ENCODE data around the gene ADCYAP1. TPM values are rescaled to one million over a fixed set of nuclear protein-coding genes. Genes with fewer than 3 reads are reported as not detected.

The ADCYAP1 gene
- total RNA-seq, 1 experiment from 2014 or later: not detected

GRCh38 chr18:887716-888115 is 17.0 kb upstream of the ADCYAP1 start:
- TF ChIP-seq CTCF (conservative IDR thresholded peaks at IDR 0.05): no peak

More at GRCh38 chr18:887716-888115, 17.0 kb upstream of the ADCYAP1 start:
- H3K56ac ChIP-seq (ENCODE audit: insufficient read length, low read depth, low read length): no peak overlapping the region
- no peaks in the 10 kb centered on the region for H3K4me1 ChIP-seq (ENCODE audit: insufficient read depth, low read length)
- no peak overlapping the region for H3K4ac ChIP-seq (ENCODE audit: low read depth, low read length)
- no peak overlapping the region for H3K18ac ChIP-seq (ENCODE audit: insufficient read length, low read depth, low read length)
- H3K27me3 ChIP-seq (ENCODE audit: insufficient read depth, low read length): no peaks in the 10 kb centered on the region
- no peak overlapping the region for H2BK12ac ChIP-seq (ENCODE audit: insufficient read length, low read depth, low read length)
- H4K8ac ChIP-seq (replicated peaks; ENCODE audit: insufficient read length, low read depth, low read length): no peak overlapping the region
- H3K14ac ChIP-seq (ENCODE audit: insufficient read depth, low read length): no peak overlapping the region
- H2AK5ac ChIP-seq (ENCODE audit: insufficient read length, low read length): no peak overlapping the region
- H2BK15ac ChIP-seq (ENCODE audit: low read depth, low read length): no peak overlapping the region
- no peaks in the 10 kb centered on the region for H3K79me1 ChIP-seq (ENCODE audit: insufficient read depth, low read depth, low read length, poor library complexity, severe bottlenecking)
- no peak overlapping the region for H3K9ac ChIP-seq (ENCODE audit: extremely low read depth, insufficient read length, low read length)
- H3K4me2 ChIP-seq (ENCODE audit: insufficient read depth, insufficient read length, low read length): no peak overlapping the region
- H3K79me2 ChIP-seq (ENCODE audit: insufficient read depth, low read length): no peaks in the 10 kb centered on the region
- H3K36me3 Mint-ChIP-seq (ENCODE audit: insufficient read depth in 1 of 3, low read depth in 3 of 3): no peaks in the 10 kb centered on the region
- no peak overlapping the region for H2AFZ ChIP-seq (ENCODE audit: low read length)
- no peak overlapping the region for H4K5ac ChIP-seq (ENCODE audit: insufficient read length, low read depth, low read length)
- H3K4me1 Mint-ChIP-seq: no peaks in the 10 kb centered on the region
- H3K9me3 ChIP-seq (ENCODE audit: control insufficient read depth, low read depth, low read length): no peaks in the 10 kb centered on the region
- WGBS (ENCODE audit: extremely low coverage, insufficient read length, low lambda C conversion rate): no CpG with 5 or more reads among the region's 2 CpGs
- no peak overlapping the region for H3K27ac Mint-ChIP-seq
- no peak overlapping the region for H4K91ac ChIP-seq (ENCODE audit: insufficient read length, low read depth, low read length)
- H2BK5ac ChIP-seq (ENCODE audit: insufficient read length, low read length): no peak overlapping the region
- H3K27me3 Mint-ChIP-seq (ENCODE audit: low read depth): peaks cover 17% of the 10 kb centered on the region
- H2BK20ac ChIP-seq (ENCODE audit: low read depth, low read length, poor library complexity, severe bottlenecking): no peak overlapping the region
- no peaks in the 10 kb centered on the region for H3K23me2 ChIP-seq (ENCODE audit: insufficient read length, low read depth, low read length, poor library complexity, severe bottlenecking)
- no peak overlapping the region for H3K4me3 Mint-ChIP-seq
- no peak overlapping the region for H3K23ac ChIP-seq (ENCODE audit: insufficient read length, low read depth, low read length)
- H3T11ph ChIP-seq (ENCODE audit: low read length): no peak overlapping the region
- H3K9me3 Mint-ChIP-seq: no peaks in the 10 kb centered on the region
- no peak for DNase-seq
- no peak overlapping the region for H2BK120ac ChIP-seq (ENCODE audit: low read depth, low read length, poor library complexity, severe bottlenecking)
- no peak overlapping the region for H3K27ac ChIP-seq (ENCODE audit: insufficient read length, low read depth, low read length)
- H4K20me1 ChIP-seq (ENCODE audit: control insufficient read depth, insufficient read depth, insufficient read length): no peaks in the 10 kb centered on the region
